Dermis microvascular lymphatic vessel endothelial cell (primary cell): Measurements from ENCODE around the gene YJEFN3. TPM values are rescaled to one million over a fixed set of nuclear protein-coding genes. Genes with fewer than 3 reads are reported as not detected.
A peak's percentile ranks its signal among the peaks of the same experiment; 100 is the strongest.

ENCODE experiments used
- DNase-seq, 2 donors: peaks; one replicate each; pipeline versions ENCODE4 v3.0.0 to v3.0.0-alpha.2; 2010; ENCODE audit warnings: low read depth in 2 of 2
- total RNA-seq: library from RNA; depleted of rRNA; stranded (reverse); fragments of >200 nt; gene quantifications from 2 replicates; pipeline ENCODE4 v1.2.1, GENCODE V29; 2014

Gene YJEFN3
- total RNA-seq, 1 donor from 2014 or later = 0.26 TPM

DNA sequence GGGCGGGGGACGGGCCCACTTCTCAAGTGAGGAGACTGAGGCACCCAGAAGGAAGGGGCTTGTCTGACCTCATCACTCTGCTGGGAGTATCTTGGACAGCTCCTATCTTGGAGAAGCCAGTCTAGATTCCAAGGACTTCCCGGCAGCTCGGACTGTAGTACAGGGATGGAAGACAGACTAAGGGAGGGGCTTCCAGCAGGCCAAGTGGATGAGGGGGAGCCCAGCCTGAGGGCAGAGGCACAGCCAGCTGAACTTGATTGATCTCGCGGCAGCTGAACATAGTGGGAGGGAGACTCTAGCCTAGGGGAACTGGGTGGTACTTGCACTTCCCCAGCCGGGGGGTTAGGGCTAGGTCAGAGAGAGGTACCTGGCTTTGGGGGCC lies 10.1 kb downstream of the YJEFN3 start:
- DNase-seq = no peak

DNA sequence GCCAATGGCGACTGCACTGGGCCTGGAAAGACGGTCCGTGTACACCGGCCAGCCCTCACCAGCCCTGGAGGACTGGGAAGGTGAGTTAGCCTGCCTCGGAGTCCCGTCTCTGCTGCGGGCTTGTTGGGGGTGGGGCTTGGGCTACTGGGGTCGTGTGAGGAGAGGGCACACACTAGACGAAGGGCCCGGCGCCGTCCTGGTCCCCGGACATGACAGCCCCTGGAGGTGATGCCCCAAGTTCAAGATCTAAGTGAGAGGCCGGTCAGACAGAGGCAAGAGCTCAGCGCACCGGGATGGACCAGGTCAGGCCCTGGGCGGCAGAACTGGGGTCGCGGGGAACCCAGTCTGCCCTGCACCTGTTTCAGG lies 11.0 kb downstream of the YJEFN3 start:
- no peak for DNase-seq

GRCh38 chr19:19540064-19540714 lies 11.5 kb downstream of the YJEFN3 start:
- DNase-seq = peak in 1 of 2 donors; percentile 51

DNA sequence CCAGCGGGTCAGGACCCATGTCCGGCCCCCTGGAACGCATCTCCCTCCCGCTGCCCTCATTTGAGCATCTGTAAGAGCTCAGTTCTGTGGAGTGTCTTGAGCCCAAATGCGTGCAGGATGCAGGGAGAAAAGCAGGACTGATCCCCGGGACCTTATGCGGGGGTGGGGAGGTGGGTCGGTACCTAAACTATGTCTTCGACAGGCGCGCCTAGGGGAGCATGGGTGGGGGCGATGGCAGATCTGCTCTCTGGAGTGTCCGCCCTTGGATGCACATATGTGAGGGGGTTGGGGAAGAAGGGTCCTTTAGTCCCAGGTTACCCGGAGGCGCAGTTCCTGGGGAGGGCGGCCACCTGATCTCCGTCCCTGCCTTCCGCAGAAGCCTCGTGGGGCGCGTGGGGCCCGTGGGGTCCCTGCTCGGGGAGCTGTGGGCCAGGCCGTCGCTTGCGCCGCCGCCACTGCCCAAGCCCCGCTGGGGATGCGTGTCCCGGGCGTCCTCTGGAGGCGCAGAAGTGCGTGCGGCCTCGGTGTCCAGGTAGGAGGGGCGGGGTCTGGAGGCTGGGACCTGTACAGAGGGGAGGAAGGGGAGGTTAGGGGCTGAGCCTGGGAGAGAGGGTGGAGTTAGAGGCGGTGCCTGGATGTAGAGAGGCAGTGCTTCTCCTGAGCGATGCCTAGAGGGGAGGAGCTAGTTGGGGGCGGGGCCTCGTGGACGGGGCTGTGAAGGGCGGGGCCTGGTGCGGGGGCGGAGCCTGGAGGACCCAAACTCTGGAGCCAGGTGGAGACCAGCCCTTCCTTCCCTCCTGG lies 12.2 kb downstream of the YJEFN3 start:
- peak in 1 of 2 donors; percentile 18 for DNase-seq

- no peak for DNase-seq
Observed at GRCh38 chr19:19541616-19542015, 12.9 kb downstream of the YJEFN3 start.

DNA sequence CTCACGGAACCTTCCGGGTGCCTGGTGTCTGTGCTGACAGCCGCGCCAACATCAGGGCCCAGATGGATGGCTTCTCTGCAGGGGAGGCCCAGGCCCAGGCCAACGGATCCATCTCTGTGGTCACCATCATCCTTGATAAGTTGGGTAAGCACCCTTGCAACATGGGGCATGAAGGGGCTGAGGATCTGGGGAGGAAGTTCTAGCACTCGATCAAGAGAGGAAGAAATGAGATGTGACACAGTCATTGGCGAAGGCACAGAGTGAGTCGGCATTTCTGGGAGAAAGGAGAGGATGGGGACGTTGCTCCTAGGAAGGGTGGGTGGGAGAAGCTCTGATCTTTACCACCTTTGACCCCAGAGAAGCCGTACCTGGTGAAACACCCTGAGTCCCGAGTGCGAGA lies 13.8 kb downstream of the YJEFN3 start:
- DNase-seq = no peak

DNA sequence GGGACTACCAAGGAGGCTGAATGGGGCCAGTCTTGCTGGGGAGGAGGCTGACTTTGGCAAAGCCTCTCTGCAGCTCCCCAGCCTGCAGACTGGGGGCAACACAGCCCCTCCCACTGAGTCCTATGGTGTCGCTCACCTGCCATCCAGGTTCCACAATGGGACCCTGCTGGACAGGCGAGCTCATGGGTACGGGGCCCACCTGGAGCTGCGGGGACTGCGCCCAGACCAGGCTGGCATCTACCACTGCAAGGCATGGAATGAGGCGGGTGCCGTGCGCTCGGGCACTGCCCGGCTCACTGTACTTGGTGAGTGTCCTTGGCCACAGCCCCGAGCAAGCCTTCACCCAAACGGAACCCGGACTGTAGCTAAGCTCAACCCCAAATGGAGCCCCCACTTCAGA lies 14.4 kb downstream of the YJEFN3 start:
- DNase-seq = no peak

DNA sequence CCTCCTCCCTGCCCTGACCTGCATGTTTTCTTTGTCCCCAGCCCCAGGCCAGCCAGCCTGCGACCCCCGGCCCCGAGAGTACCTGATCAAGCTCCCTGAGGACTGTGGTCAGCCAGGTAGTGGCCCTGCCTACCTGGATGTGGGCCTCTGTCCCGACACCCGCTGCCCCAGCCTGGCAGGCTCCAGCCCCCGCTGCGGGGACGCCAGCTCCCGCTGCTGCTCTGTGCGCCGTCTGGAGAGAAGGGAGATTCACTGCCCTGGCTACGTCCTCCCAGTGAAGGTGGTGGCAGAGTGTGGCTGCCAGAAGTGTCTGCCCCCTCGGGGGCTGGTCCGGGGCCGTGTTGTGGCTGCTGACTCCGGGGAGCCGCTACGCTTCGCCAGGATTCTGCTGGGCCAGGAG lies 14.9 kb downstream of the YJEFN3 start:
- no peak for DNase-seq

GRCh38 chr19:19544257-19544953 lies 15.7 kb downstream of the YJEFN3 start:
- no peak for DNase-seq

GRCh38 chr19:19544954-19545591 lies 16.4 kb downstream of the YJEFN3 start:
- no peak for DNase-seq

DNA sequence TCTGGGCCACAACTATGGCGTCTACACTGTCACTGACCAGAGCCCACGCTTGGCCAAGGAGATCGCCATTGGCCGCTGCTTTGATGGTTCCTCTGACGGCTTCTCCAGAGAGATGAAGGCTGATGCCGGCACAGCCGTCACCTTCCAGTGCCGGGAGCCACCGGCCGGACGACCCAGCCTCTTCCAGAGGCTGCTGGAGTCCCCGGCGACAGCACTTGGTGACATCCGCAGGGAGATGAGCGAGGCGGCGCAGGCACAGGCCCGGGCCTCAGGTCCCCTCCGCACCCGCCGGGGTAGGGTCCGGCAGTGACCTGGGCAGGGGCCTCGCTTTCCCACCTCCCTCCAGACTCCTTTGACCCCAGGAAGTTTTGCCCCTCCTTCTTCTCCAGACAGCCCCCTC lies 17.0 kb downstream of the YJEFN3 start:
- no peak for DNase-seq

DNA sequence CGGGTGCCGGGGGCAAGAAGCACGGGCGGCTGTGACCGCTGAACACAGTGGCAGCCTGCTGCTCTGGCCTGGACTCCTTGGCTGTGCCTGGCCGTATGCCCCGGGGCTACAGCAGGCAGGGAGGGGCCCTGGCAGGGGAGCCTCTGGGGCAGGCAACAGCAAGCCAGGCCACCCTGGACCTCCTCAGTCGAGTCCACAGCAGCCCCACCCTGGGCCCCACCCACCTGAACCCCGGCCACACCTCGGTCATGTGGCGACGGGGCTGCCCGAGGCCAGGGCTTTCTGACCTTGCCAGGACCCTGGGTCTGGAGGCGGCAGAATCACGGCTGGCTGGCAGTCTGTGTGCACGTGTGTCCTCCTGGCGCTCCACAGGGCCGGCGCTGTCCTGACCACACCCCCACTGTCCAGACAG lies 18.0 kb downstream of the YJEFN3 start:
- no peak for DNase-seq

- DNase-seq = no peak
Observed at GRCh38 chr19:19547674-19548336, 19.1 kb downstream of the YJEFN3 start.

DNA sequence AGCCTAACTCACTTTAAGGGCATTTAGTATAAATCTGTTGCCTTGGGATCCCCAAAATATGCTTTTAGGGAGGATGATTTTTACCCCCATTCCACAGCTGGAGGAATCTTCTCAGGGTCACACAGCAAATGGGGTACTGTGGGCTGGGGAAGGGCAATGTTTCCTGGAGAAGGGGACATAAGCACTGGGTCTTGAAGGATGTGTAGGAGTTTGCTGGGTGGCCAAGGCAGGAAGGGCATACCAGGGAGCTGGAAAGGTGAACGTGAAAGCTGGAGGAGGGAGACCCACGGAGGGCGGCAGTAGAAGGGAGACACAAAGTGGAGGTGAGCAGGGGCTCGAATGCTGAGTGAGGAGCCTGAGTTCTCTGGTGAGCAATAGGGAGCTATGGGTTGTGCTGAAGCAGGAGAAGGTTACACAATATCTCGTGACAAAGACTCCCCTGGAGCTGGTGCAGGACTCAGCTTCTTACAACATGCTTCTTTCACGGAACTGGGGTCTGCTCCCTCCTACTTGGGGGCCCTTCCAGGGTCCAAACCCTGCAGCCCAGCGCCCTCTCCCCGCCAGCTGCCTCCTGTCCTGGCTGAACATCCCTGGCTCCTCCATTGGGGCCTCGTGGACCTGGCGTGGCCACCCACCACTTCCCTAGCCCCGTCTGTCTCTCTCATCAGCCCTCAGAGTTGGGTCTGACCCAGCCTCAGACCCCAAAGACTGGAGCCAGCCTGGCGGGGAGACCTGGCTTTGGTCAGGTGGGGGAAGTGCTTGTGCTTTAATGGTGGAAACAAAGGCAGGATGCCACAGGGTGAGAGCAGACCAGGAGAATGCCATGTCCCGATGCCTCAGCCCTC lies 20.4 kb downstream of the YJEFN3 start:
- no peak for DNase-seq

DNA sequence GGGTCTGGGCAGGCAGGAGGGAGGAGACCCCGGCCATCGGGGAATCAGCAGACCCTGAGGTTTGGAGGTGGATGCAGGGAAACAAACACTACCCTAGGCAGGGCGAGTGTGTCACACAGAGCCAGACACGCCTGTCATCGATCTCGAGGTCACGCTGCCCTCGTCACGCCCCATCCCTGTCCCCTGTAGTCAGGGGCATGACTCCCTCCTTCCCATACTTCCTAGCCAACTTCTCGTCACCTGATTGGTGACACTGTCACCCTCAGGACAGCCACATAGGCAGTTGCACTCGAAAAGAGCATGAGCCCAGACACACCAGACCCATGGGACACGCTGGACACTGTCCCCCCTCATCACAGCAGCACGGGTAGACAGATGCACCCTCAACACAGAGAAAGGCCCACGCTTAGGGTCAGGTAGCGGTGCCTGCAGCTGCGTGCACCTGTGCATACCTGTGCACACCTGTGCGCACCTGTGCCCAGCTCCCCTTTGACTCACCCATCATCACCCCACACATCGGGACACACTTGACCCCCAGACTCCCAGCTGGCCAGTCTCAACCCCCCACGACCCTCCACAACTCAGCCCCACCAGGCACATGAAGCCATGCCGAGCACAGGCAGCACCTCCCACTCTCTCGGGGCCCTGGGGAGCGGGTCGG lies 21.2 kb downstream of the YJEFN3 start:
- DNase-seq = no peak

DNA sequence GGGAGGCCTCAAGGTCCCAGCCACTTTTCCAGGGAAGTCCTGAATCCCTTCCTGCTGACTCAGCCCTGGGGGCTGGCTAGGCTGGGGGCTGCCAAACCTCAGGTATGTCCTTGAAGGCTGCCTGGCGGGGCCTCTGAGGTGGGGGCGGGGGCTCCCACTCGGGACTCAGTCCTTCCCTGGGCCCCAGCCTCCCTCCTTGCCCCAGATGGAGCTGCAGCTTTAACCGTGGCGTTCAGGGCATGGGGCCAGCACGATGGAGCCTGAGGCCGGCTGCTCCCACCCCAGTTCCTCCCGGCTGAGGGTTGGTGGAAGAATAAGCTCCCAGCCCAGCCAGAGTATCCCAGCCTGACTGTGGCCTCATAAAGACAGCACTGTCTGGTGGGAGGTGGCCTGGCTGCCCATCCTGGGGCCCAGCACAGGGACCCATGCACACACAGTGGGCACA lies 21.8 kb downstream of the YJEFN3 start:
- DNase-seq = no peak

DNA sequence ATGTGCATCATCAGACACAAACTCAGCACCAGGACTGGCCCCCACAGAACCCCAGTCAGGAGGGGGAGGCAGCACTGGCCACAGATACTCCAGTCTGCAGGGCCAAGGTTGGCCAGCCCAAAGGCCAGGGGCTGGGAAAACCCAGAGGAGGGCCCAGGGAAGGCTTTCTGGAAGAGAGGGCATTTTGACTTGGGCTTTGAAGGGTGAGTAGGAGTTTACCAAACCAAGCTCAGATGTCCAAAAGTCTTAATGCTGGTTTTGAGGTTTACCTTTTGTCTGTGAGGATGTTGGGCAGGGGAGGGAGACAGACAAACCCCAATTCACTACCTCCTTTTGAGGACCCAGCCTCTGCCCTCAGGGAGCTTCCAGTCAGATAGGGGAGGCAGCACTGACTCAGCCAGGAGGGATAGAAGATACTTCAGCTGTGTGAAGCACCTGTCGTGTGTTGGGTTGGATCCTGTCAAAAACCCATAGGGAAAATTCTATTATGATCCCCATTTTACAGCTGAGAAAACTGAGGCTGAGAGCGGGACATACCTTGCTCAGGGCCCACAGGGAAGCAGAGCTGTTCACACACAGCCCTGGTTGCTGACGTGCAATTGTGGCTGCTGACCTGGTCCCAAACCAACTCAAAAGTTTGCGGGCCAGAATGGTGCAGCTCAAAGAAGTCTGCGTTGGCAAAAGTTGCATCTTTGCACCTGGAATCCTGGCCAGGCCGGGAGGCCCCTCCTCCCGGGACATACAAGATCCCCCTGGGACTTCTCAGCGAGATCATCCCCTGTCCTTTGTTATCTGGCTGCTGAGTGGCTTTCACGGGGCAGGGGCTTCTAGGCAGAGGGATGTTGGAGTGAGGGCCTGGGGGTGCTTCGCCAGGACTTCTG lies 22.5 kb downstream of the YJEFN3 start:
- DNase-seq = no peak

- DNase-seq = no peak
Observed at GRCh38 chr19:19551853-19552192, 23.1 kb downstream of the YJEFN3 start.

GRCh38 chr19:19552798-19553197 lies 24.1 kb downstream of the YJEFN3 start:
- peak in 1 of 2 donors; percentile 23 for DNase-seq
